ENCODE data around the gene MUC13. TPM values are rescaled to one million over a fixed set of nuclear protein-coding genes. Genes with fewer than 3 reads are reported as not detected.

MUC13 gene
- total RNA-seq, 1 donor, result not detected

DNA sequence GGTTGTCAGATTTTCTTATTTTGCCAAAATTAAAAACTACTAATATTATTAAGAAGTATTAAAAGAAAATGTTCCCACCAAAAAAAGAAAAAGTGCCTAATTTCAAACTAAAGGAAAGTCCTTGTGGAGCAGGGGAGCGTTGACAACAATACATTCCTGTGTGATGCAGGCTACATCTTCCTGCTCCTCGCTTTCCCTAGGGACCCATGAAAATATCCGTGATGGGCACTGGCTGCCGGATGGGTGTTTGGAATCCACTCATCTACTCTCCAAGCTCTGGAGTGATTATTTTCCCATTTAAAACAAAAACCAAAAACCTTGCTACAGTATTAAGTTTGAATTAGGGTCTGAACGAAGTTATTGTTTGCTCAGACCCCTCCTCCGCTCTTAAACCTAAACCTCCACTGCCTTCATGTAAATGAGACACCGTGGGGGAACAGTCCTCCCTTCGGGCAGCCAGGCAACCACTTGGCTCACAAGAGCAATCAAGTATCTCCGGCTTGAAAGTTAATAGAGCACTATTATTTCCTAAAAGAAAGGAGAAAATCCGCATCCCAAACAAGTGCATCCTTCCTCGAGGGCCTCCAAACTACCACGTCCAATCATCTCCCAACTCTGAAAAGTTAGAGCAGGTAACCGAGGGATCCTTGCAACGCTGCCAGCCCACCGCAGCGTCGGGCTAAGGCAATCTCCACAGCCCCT lies 48.9 kb downstream of the MUC13 start:
- peak; percentile 94 for DNase-seq (ENCODE audit: insufficient read length, low spot score, missing footprints)
- H3K9me3 ChIP-seq (ENCODE audit: low read depth, low read length), result no peaks in the 10 kb centered on the region
- TF ChIP-seq CTCF (IDR thresholded peaks at IDR 0.05; ENCODE audit: extremely low read depth, low read depth, low read length), result no peak

DNA sequence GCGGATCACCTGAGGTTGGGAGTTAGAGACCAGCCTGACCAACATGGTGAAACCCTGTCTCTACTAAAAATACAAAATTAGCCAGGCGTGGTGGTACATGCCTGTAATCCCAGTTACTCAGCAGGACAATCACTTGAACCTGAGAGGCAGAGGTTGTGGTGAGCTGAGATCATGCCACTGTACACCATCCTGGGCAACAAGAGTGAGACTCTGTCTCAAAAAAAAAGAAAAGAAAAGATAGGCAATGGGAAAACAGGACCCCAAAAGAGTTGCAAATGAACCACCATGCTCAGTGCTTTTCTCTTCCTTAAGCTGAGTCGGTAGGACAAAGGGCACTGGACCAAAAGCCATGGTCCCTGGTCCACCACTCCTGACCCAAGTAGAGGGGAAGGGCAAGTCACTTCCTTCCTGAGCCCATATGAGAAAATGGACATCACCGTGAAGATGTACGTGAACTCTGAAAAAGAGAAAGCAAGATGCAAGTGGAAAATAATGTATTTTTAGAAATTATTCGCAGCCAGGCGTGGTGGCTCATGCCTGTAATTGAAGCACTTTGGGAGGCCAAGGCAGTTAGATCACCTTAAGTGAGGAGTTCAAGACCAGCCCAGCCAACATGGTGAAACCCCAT lies 50.0 kb downstream of the MUC13 start:
- no peaks in the 10 kb centered on the region for H4K20me1 ChIP-seq (ENCODE audit: insufficient read depth, low read length)
- H3K36me3 ChIP-seq (ENCODE audit: insufficient read depth, low read length), result peaks cover 5% of the 10 kb centered on the region
- peaks cover 50% of the 10 kb centered on the region for H3K4me1 ChIP-seq (ENCODE audit: insufficient read depth, low read length)
- H3K4me2 ChIP-seq (ENCODE audit: insufficient read depth, low read length), result peak overlapping the region; percentile 95
- H3K4me3 ChIP-seq (ENCODE audit: insufficient read depth, low read length), result peak overlapping the region; percentile 17
- H3K27me3 ChIP-seq (ENCODE audit: insufficient read depth, low read length), result no peaks in the 10 kb centered on the region
- H3K27ac ChIP-seq (ENCODE audit: low read depth, low read length), result peak overlapping the region; percentile 88
- no peak overlapping the region for H2AFZ ChIP-seq (ENCODE audit: low read length)
- no peak for TF ChIP-seq CTCF (IDR thresholded peaks at IDR 0.05; ENCODE audit: extremely low read depth, low read depth, low read length)
- no peak for DNase-seq (ENCODE audit: insufficient read length, low spot score, missing footprints)
- H3K9me3 ChIP-seq (ENCODE audit: low read depth, low read length), result no peaks in the 10 kb centered on the region
- H3K79me2 ChIP-seq (ENCODE audit: insufficient read depth, low read length), result peaks cover 64% of the 10 kb centered on the region

More for the DNA sequence above, 48.9 kb downstream of the MUC13 start:
- Histone ChIP-seq H3K4me2 (ENCODE audit: insufficient read depth, low read length) (peak overlapping the region; percentile 95), H2AFZ (ENCODE audit: low read length) (peak overlapping the region; percentile 24), H3K4me1 (ENCODE audit: insufficient read depth, low read length) (peaks cover 42% of the 10 kb centered on the region), H3K27ac (ENCODE audit: low read depth, low read length) (peak overlapping the region; percentile 88), H3K36me3 (ENCODE audit: insufficient read depth, low read length) (peaks cover 5% of the 10 kb centered on the region), H3K4me3 (ENCODE audit: insufficient read depth, low read length) (peak overlapping the region; percentile 85), H4K20me1 (ENCODE audit: insufficient read depth, low read length) (no peaks in the 10 kb centered on the region), H3K79me2 (ENCODE audit: insufficient read depth, low read length) (peaks cover 53% of the 10 kb centered on the region), H3K27me3 (ENCODE audit: insufficient read depth, low read length) (no peaks in the 10 kb centered on the region)

DNA sequence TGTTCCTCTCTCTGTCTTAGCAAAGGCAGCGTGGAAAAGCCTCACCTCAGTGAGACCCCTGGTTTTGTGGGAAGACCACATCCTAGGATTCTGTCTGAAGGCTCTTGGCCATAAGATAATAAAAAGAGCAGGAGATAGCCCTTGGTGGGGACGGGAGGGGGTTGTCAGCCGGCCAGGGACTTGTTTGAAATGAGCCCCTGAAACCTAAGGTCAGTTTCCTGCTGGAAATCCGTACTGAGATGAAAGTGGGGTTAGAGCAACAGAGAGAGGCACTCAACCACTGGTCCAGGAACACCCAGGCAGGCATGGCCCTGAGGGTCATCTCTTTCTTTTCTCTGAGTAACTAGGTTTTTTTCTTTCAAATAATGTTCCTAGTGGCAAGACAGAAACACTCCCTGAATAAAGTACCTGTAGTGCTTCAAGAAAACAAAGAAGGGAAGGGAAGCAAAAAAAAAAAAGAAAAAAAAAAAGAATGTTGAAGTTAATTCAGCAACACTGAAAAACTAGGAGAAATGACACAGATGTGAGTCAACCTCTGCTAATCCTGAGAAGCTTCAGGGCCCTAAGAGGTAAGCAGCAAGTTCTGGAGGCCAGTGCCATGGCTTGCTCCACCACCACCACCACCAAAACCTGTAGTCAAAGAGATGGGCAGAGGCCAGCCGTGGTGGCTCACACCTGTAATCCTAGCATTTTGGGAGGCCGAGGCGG lies 50.6 kb downstream of the MUC13 start:
- peaks cover 56% of the 10 kb centered on the region for H3K4me1 ChIP-seq (ENCODE audit: insufficient read depth, low read length)

More for the DNA sequence above, 50.6 kb downstream of the MUC13 start:
- H4K20me1 ChIP-seq (ENCODE audit: insufficient read depth, low read length), result no peaks in the 10 kb centered on the region
- H3K4me2 ChIP-seq (ENCODE audit: insufficient read depth, low read length), result peak overlapping the region; percentile 50
- H3K27me3 ChIP-seq (ENCODE audit: insufficient read depth, low read length), result no peaks in the 10 kb centered on the region
- TF ChIP-seq CTCF (IDR thresholded peaks at IDR 0.05; ENCODE audit: extremely low read depth, low read depth, low read length), result no peak
- peaks cover 65% of the 10 kb centered on the region for H3K79me2 ChIP-seq (ENCODE audit: insufficient read depth, low read length)
- no peak overlapping the region for H2AFZ ChIP-seq (ENCODE audit: low read length)
- H3K9me3 ChIP-seq (ENCODE audit: low read depth, low read length), result no peaks in the 10 kb centered on the region
- H3K4me3 ChIP-seq (ENCODE audit: insufficient read depth, low read length), result no peak overlapping the region
- H3K27ac ChIP-seq (ENCODE audit: low read depth, low read length), result peak overlapping the region; percentile 88
- peaks cover 5% of the 10 kb centered on the region for H3K36me3 ChIP-seq (ENCODE audit: insufficient read depth, low read length)
- peak; percentile 76 for DNase-seq (ENCODE audit: insufficient read length, low spot score, missing footprints)
